C4-2B (cell line): ENCODE results near the gene PEF1.

Source experiments
- ZFX ChIP-seq: fragments of 450-650 bp; IDR thresholded peaks from 2 replicates; pipeline ENCODE4 v1.6.1; 2017
- TF ChIP-seq, protein P1 (sequence below): fragments of 450-650 bp; conservative IDR thresholded peaks from 2 replicates; pipeline ENCODE4 v1.5.1; 2017; ENCODE audit warnings: mild to moderate bottlenecking

DNA sequence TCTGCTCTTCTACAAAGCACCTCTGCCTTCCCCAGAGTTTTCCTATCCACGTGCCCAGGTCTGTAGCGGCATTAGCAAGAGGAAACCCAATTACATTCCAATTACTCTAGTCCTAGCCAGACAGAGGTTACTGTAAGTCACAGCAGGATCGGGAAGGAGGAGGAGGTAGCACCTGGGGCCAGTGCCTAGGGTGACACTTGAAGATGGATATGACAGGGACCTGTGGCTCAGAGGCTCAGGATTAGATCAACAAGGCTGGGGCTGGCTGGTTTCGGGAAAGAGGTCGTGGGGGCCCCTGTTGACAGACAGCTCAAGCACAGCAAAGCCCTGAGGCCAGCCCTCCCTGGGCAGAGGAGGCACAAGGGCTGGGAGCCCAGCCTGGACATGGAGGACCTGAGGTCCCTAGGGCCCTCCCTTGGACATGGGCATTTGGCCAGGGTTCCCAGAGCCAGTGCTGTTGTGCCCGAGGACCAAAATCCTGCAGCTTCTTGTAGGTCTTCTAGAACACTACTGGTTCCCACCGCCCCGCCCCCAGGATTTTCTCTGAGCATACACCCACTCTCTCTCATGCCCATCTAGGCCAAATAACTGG is 30.2 kb downstream of the PEF1 start:
- TF ChIP-seq, protein P1, sequence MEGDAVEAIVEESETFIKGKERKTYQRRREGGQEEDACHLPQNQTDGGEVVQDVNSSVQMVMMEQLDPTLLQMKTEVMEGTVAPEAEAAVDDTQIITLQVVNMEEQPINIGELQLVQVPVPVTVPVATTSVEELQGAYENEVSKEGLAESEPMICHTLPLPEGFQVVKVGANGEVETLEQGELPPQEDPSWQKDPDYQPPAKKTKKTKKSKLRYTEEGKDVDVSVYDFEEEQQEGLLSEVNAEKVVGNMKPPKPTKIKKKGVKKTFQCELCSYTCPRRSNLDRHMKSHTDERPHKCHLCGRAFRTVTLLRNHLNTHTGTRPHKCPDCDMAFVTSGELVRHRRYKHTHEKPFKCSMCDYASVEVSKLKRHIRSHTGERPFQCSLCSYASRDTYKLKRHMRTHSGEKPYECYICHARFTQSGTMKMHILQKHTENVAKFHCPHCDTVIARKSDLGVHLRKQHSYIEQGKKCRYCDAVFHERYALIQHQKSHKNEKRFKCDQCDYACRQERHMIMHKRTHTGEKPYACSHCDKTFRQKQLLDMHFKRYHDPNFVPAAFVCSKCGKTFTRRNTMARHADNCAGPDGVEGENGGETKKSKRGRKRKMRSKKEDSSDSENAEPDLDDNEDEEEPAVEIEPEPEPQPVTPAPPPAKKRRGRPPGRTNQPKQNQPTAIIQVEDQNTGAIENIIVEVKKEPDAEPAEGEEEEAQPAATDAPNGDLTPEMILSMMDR, result no peak
- TF ChIP-seq ZFX, result no peak
